ENCODE measurements around the gene GALNT10. TPM values are rescaled to one million over a fixed set of nuclear protein-coding genes. Genes with fewer than 3 reads are reported as not detected.

GALNT10 gene
- total and polyA plus RNA-seq, 2 of the 8 experiments (the other 6 are each of a cell fraction or from before 2014, with no cell fraction given): 4.6 to 15.5 TPM

DNA sequence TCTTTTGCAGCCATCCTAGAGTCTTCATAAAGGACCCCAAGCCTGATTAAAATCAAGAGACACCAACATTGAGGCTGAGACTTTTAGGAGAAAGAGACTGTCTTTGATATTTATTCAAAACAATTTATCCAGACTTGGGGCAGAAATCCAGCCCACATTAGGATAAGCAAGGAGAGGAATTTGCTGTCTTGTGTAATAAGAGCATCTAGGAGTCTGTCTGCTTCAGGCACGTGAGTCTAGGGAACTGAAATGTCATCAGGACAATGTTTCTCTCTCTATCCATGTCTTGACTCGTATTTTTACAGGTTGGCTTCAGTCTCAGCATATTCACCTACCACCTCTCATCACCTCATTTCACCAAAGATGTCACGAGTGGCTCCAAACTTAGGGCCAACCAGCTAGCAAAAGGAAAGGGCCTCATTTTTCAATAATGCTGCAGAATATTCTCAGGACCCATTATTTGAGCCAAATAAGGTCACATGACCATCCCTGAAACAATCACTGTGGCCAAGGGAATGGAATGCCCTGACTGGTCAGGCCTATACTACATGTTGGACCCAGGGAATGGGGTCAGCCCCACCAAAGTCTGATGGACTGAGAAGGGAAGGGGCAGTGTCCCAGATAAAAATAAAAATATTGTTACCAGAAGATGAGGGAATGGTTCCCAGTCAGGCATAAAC, 184.9 kb downstream of the GALNT10 start:
- FAIRE-seq: no peak
- Histone ChIP-seq H3K36me3 (ENCODE audit: control insufficient read depth in 2 of 4, insufficient read depth in 4 of 4, low read length in 3 of 4) (no peaks in the 10 kb centered on the region), H3K27ac (ENCODE audit: low read depth, low read length) (no peak overlapping the region), H4K91ac (replicated peaks; ENCODE audit: insufficient read length, low read length) (no peak overlapping the region), H3K18ac (ENCODE audit: extremely low read depth, low read length) (no peak overlapping the region), H3K23ac (ENCODE audit: insufficient read length) (no peak overlapping the region), H3K56ac (replicated peaks; ENCODE audit: insufficient read length, low read depth, low read length) (no peak overlapping the region), H2BK12ac (ENCODE audit: low read depth, low read length) (no peak overlapping the region), H2BK120ac (replicated peaks; ENCODE audit: low read depth, low read length) (no peak overlapping the region), H2AK5ac (ENCODE audit: low read depth, low read length) (no peak overlapping the region), H3K14ac (ENCODE audit: insufficient read length) (no peak overlapping the region), H4K20me1 (replicated peaks in 1 of 2; ENCODE audit: control insufficient read depth in 1 of 2, insufficient read depth in 2 of 2, low read length in 2 of 2) (no peaks in the 10 kb centered on the region), H3K4me1 (replicated peaks in 1 of 4; ENCODE audit: control insufficient read depth in 3 of 4, insufficient read depth in 4 of 4, low read length in 3 of 4) (0 out of 7 replicates have a peak, but pooled peaks cover 0 to 2% (median under 1%) of the 10 kb centered on the region in 4 experiments), H2BK20ac (ENCODE audit: low read length) (no peak overlapping the region), H3K4me3 (ENCODE audit: extremely low read depth in 1 of 4, insufficient read depth in 2 of 4, low read depth in 3 of 4, low read length in 4 of 4) (no peak overlapping the region), H3K79me2 (ENCODE audit: control insufficient read depth in 1 of 2, insufficient read depth in 2 of 2, low read length in 2 of 2) (no peaks in the 10 kb centered on the region), H3K4me2 (ENCODE audit: insufficient read depth in 1 of 2, low read depth in 2 of 2, low read length in 2 of 2) (no peak overlapping the region), H3K23me2 (ENCODE audit: low read depth, low read length) (no peaks in the 10 kb centered on the region), H3K79me1 (ENCODE audit: low read depth, low read length) (no peaks in the 10 kb centered on the region), H4K5ac (ENCODE audit: insufficient read length, low read depth, low read length) (no peak overlapping the region), H2BK15ac (ENCODE audit: low read length) (no peak overlapping the region), H2BK5ac (ENCODE audit: low read depth, low read length) (no peak overlapping the region), H3K4ac (replicated peaks; ENCODE audit: insufficient read length, low read depth, low read length) (no peak overlapping the region), H4K8ac (ENCODE audit: extremely low read depth, insufficient read depth, low read length) (no peak overlapping the region), H3K27me3 (replicated peaks in 1 of 4; ENCODE audit: control insufficient read depth in 3 of 4, extremely low read depth in 1 of 4, insufficient read depth in 3 of 4, low read length in 3 of 4) (no peaks in the 10 kb centered on the region), H2AFZ (ENCODE audit: low read length) (no peak overlapping the region), H3K9me3 (ENCODE audit: insufficient read depth in 2 of 2, low read depth in 1 of 2, low read length in 1 of 2) (no peaks in the 10 kb centered on the region), H3K9ac (replicated peaks in 1 of 4; ENCODE audit: extremely low read depth in 1 of 4, low read depth in 3 of 4, low read length in 3 of 4) (no peak overlapping the region)
- CTCF ChIA-PET (ENCODE audit: partially characterized antibody): no interaction called here
- no peak for DNase-seq (ENCODE audit: low read depth in 1 of 2, low spot score in 2 of 2)
- POLR2A ChIA-PET (ENCODE audit: partially characterized antibody): interaction anchor here (0.5 kb wide), 1 partner anchor 15 kb away, joined by 3 read pairs; no protein-coding TSS in a partner anchor
- TF ChIP-seq, protein P1, sequence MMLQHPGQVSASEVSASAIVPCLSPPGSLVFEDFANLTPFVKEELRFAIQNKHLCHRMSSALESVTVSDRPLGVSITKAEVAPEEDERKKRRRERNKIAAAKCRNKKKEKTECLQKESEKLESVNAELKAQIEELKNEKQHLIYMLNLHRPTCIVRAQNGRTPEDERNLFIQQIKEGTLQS (IDR thresholded peaks at IDR 0.05; ENCODE audit: insufficient read depth, low read depth, low read length): no peak
- TF ChIP-seq KDM5A (IDR thresholded peaks at IDR 0.05; ENCODE audit: low read length) (no peak), POU5F1 (IDR thresholded peaks at IDR 0.05; ENCODE audit: low read depth, low read length) (no peak), HDAC6 (IDR thresholded peaks at IDR 0.05; ENCODE audit: low read depth, low read length) (no peak), CBX5 (IDR thresholded peaks at IDR 0.05; ENCODE audit: low read depth, low read length) (no peak), RBBP5 (IDR thresholded peaks at IDR 0.05; ENCODE audit: borderline replicate concordance, low read depth, low read length) (no peak), SP2 (IDR thresholded peaks at IDR 0.05; ENCODE audit: low read length) (no peak), CHD2 (IDR thresholded peaks at IDR 0.05; ENCODE audit: low read length) (no peak), SRF (IDR thresholded peaks at IDR 0.05; ENCODE audit: low read depth, low read length) (no peak)
- 87% methylated on average over 3 of the region's 3 CpGs; no CpG with 5 or more reads in 1 of the 2 experiments for WGBS, 2 experiments (ENCODE audit: extremely low coverage in 1 of 2, insufficient coverage in 1 of 2, insufficient read length in 1 of 2, insufficient replicate concordance in 2 of 2, low coverage in 1 of 2, low lambda C conversion rate in 2 of 2, missing lambda C conversion rate in 1 of 2)
